Right ventricle myocardium superior (tissue), 1 donor: ENCODE results near the gene ANKRD34C. TPM values are rescaled to one million over a fixed set of nuclear protein-coding genes. Genes with fewer than 3 reads are reported as not detected.
"Not testable (repeated sequence)": the region's sequence is repeated elsewhere in the genome, so short reads cannot be mapped to it uniquely, and the experiment has no call there.

Source experiments
- ATAC-seq: fragments of 200-7000 bp; cut with Tn5 transposase; one replicate; pipeline ENCODE4 v1.9.1; 2020; ENCODE audit warnings: mild to moderate bottlenecking; ENCODE audit not compliant: poor library complexity
- DNase-seq: peaks from one replicate; pipeline ENCODE4 v3.0.0-alpha.2; 2020
- intact Hi-C: fragments of 100-400 bp; cut with DNase I; formaldehyde crosslinking; loops from one replicate; pipeline ENCODE4 v1.11.2; 2022
- total RNA-seq: library from RNA; stranded (reverse); fragmentation: NEBNext Ultra II Directional; extraction: Animal tissue kit (Norgen Biotek cat#: 25700); gene quantifications from one replicate; pipeline ENCODE4 v1.2.1, GENCODE V29; 2021
- donor health status: DM: no; HTN: yes; CAD: no; lungs with severe emphysema.

The ANKRD34C gene
- total RNA-seq, 1 donor from 2014 or later, result not detected

DNA sequence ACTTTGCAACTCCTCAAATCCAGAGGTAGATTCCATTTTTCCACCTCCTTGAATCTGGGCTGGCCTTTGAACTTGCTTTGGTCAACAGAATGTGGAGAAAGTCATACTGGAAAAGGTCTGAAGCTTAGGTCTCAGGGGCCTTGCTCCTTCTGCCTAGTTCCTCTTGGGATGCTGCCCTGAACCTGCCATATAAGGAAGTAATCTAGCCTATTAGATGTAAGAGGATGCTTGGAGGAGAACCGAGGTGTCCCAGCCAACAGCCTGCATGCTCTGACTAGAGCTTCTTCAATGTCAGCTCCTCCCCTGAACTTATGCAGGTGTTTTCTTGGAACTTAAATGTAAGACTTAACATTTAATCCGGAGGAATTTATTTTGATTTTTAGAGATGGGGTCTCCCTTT is 26.4 kb downstream of the ANKRD34C start:
- ATAC-seq (no peak), DNase-seq (no peak)
- intact Hi-C loops, result no loop called here

DNA sequence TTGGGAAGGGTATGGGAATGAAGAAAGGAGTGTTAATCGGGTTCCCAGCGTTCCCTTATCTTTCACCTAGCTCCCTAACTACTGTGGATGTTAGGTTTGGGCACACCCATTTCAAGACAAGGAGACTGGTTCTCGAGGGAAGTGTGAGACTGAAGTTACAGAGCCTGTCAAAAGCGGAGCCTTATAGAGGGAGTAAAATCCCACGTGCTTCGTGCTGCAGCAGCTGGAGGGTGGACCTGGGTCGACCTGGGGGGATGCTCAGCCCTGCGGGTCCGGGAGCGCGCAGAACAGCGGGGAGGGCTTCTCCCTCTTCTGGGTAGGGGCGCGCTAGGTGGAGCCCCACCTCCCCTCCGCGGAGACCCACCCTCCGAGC is 28.1 kb downstream of the ANKRD34C start:
- peak; percentile 43 for ATAC-seq
- intact Hi-C loops, result no loop called here
- DNase-seq, result no peak

DNA sequence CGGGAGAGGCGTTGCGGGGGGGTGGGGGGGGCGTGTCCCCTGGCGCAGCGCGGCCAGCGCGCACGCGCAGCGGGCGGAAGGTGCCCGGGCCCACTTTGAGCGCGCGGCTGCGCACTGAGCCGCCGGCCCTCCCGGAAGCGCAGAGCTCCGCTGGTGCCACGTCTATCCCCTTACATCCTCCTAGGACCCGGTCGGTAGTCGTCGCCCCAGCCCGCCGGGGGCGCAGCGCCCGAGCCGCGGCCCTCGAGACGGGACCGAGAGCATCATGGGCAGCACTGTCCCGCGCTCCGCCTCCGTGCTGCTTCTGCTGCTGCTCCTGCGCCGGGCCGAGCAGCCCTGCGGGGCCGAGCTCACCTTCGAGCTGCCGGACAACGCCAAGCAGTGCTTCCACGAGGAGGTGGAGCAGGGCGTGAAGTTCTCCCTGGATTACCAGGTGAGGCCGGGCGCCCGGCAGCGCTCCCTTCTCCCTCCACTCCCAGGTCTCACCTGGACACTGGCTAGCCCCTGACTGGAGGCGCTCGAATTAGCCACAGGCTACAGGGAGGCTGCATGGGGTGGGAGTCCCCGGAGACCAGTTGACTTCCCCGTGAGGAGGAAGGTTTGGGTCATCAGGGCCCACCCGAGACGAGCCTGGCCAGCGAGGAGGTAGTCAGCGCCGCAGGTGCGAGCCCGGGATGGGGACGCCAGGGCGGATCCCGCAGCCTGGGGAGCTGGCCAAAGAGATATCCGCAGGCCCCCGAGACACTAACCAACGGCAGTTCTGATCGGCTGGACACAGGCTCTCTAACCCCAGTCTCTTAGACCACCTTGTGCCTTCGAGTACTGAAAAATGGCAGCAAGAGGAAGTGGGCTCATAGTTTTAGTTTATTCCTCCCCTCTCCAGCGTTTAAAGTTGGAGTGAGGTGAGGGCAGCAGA is 28.7 kb downstream of the ANKRD34C start, which contains the start of gene TMED3:
Gene TMED3 (plus strand): TSS at position 128 of the 916 bp plus-strand sequence. CDS start 138 bp downstream, at position 266.
- DNase-seq, result peak; percentile 82
- peak; percentile 96 for ATAC-seq
- intact Hi-C loops, result no loop called here

DNA sequence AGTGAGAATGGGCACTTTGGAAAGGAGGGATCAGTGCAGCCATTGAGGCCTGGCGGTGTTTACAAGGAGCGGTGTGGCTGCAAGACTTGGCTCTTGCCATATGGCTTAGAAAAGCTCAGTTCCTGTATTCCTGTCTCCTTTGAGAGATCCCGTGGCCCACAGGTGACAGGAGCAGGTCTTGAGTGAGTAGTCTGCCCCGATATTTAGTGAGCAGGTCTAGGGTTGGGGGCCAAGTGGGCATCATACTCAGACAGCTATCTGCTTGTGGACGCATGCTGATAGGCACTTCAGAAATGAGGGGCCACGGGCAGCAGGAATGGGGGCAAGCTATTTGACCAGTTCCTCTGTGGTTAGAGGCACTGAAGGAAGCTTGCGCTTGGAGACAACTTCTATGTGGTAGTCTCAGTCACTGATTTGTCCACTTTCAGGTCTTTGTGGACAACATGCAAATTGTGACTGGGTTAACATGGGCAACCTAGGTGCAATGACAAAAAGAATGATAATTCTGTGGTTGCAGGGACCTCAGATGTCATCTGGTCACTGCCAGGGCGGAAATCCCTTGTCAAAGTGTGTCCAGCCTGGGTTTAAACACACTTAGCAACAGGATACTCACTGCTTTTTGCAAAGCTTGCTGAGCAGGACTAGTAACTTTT is 29.5 kb downstream of the ANKRD34C start:
- no peak for DNase-seq
- ATAC-seq, result no peak
- intact Hi-C loops, result no loop called here

DNA sequence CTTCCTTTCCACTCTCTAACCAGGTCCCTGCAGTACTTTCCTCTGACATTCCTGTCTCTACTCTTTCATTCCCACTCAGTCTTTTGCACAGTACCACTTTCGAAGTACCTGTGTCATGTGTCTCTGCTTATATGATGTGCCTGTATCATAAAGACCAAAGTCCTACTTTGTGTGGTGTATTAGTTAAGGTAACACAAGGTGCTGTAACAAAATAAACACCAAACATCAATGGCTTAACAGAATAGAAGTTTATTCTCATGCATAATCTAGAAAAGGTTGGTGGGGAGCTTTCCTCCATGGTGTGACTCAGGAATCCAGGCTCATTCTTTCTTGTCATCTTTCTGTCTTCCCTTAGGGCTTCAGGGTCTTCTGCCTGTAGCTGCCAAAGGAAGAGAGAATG is 31.7 kb downstream of the ANKRD34C start:
- no peak for DNase-seq
- intact Hi-C loops, result no loop called here
- no peak for ATAC-seq

DNA sequence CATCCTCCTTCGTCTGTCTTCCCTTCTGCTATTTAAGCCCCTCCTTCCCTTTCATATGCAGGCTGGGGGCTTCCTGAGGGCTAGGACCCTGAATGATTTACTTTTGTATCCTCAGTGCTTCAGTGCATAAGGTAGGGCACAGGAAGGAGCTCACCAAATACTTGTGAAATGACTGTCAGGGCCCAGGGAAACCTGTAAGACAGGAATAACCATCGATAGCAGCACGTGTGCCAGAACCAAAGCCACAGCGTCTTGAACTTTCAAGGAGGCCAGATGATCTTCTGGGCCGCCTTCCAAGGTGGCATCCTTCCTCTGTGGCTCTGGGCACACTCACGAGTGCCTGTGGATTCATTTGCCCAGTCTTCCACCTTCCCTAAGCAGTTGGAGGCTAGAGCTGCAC is 32.3 kb downstream of the ANKRD34C start:
- intact Hi-C loops, result no loop called here
- ATAC-seq, result no peak
- DNase-seq, result no peak

DNA sequence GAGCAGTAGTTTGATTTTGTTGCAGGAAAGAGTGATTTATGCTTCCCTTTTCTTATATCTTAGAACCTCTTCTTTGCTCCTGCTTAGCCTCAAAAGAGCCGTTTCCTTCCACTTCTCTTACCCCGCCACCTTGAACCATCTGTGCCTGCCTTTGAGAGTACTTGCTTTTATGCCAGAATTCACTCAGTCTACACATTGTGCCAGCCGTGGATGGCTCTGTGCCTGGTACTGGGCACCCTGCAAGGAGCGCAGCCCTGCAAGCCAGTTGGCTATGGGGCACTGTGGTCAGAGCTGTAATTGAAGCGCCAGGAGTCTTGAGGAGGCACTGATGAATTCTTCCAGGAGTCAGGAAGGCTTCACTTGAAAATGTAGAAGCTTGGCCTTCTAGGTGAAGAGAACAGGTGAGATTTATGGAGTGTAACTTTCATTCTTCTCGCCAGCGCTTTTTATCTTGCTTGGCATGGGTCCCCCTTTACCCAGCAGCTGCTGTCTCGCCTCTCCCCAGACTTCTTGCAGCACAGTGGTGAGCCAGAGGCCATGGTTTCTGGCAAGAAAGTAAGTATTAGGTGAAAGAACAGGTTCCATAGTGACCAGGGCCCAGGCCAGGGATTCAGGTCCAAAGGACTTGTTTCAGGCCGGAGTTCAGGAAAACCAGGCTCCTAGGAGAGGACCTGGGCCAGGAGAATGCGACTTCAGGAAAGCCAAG is 33.3 kb downstream of the ANKRD34C start:
- intact Hi-C loops, result no loop called here
- DNase-seq (peak; percentile 53), ATAC-seq (peak; percentile 72)

DNA sequence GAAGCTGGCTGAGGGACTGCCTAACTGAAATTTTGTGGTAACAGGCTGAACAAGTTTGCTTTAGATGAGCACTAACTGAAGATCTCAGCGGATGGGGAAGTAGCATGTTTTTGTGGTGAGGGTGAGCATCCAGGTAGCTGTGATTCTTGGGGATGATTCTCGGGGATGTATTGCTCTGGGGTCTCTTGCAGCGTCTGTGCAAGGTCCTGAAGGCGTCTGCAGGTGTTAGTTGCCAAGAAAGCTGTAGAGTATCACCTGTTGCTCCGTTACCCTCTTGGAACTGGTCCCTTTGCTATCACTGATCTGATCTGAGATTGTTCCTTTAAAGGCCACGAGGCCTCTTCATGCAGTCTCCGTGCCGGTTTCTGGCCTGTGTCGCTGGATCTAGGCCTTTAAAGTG is 34.3 kb downstream of the ANKRD34C start:
- intact Hi-C loops, result no loop called here
- DNase-seq (no peak), ATAC-seq (no peak)

DNA sequence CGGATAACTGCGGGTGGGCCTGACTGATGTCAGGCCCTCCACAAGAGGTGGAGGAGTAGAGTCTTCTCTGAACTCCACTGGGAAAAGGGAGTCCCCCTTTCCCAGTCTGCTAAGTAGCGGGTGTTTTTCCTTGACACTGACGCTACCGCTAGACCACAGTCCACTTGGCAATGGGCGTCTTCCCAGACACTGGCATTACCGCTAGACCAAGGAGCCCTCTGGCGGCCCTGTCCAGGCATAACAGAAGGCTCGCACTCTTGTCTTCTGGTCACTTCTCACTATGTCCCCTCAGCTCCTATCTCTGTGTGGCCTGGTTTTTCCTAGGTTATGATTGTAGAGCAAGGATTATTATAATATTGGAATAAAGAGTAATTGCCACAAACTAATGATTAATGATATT is 37.5 kb downstream of the ANKRD34C start:
- ATAC-seq, DNase-seq, intact Hi-C loops: not testable (repeated sequence)

DNA sequence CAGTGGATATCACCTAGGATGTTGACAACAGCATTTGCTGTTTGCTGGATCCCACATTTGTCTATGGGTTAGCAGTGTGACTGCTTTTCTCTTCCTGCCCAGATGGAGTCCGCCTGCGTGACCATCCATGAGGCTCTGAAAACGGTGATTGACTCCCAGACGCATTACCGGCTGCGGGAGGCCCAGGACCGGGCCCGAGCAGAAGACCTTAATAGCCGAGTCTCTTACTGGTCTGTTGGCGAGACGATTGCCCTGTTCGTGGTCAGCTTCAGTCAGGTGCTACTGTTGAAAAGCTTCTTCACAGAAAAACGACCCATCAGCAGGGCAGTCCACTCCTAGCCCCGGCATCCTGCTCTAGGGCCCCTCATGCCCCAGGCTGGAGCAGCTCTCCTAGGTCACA is 39.4 kb downstream of the ANKRD34C start:
- DNase-seq (no peak), ATAC-seq (no peak)
- intact Hi-C loops, result no loop called here

DNA sequence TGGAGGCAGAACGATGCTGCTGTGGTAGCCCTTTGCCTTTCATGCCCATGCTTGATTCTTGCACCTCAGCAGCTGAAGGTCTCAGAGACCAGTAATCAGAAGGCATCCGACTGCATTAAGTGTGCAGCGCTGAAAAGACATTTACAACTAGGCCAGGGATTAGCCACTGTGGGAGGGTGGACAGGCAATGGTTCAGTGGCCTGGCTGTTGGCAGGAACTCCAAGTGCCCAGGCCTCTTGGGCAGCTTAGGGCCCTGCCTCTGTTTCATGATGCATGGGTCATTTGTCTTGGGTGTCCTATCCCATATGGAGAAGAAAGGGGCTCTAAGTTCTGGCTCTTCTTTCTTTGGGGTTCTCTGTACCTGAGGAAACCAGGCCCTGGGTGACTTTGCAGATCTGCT is 39.8 kb downstream of the ANKRD34C start:
- intact Hi-C loops, result no loop called here
- DNase-seq (no peak), ATAC-seq (no peak)

DNA sequence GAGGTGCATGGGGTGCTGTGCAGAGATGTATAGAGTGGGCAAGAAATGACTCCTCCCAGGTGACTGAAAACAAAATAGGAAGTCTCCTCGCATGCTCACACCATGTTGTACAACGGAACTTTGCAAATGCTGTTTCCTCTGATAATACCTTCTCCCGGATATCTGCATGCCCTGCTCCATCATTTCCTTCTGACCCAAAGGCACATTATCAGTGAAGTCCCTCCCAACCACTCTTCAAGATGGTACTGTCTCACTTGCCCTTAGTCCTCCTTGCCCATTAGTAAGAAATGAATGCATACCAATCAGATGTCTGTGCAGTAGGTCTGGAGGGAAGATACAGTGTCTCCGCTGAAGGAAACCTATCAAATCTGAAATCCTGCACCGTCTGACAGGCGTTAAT is 40.4 kb downstream of the ANKRD34C start:
- no peak for DNase-seq
- no peak for ATAC-seq
- intact Hi-C loops, result no loop called here

DNA sequence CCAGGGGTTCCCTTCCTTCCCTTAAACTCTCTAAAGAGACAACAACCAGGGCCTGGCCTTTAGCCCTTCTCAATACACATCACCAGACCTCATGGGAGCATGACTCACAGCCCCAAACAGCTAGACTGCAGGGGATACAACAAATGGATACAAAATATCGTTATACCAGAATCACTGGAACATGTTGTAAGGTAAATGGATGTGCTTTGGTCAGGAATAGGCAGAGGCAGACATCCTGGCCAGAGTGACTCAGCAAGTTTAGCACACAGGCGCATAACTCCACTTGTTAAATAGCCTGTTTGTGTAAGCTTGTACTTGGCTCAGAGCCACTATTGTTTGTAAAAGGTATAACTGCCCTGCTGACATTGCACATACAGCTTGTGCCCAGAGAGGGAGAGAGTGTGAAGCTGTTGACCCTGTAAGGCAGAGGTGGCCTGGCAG is 46.7 kb downstream of the ANKRD34C start:
- DNase-seq, result no peak
- ATAC-seq, result peak; percentile 46
- intact Hi-C loops, result no loop called here

Other genes starting within 250 kb of the ANKRD34C start
- not detected for gene RASGRF1, start 191.9 kb upstream of the ANKRD34C start, total RNA-seq
- gene TMED3, start 28.4 kb downstream of the ANKRD34C start, total RNA-seq, result 16.1 TPM
- gene MINAR1, start 149.6 kb downstream of the ANKRD34C start, total RNA-seq, result 0.03 TPM